GM12891 (cell line): Measurements from ENCODE around the gene NADSYN1.

Experiments used
- PAX5 ChIP-seq: IDR thresholded peaks from 2 replicates; pipeline ENCODE4 v1.6.1; 2011; ENCODE audit warnings: low read length, moderate library complexity, mild to moderate bottlenecking; ENCODE audit not compliant: insufficient read depth, severe bottlenecking
- POLR2A ChIP-seq: IDR thresholded peaks from 2 replicates; pipeline ENCODE4 v1.6.1; 2011; ENCODE audit warnings: low read depth, low read length, control low read depth
- POLR2AphosphoS5 ChIP-seq: IDR thresholded peaks from 2 replicates; pipeline ENCODE4 v1.6.1; 2011; ENCODE audit warnings: low read depth, low read length, control low read depth
- TAF1 ChIP-seq: IDR thresholded peaks from 2 replicates; pipeline ENCODE4 v1.6.1; 2011; ENCODE audit warnings: low read depth, low read length, control low read depth

DNA sequence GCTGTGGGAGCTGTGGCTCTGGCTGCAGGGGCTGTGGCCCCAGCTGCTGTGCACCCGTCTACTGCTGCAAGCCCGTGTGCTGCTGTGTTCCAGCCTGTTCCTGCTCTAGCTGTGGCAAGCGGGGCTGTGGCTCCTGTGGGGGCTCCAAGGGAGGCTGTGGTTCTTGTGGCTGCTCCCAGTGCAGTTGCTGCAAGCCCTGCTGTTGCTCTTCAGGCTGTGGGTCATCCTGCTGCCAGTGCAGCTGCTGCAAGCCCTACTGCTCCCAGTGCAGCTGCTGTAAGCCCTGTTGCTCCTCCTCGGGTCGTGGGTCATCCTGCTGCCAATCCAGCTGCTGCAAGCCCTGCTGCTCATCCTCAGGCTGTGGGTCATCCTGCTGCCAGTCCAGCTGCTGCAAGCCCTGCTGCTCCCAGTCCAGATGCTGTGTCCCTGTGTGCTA, 95.7 kb downstream of the NADSYN1 start:
- TF ChIP-seq POLR2A (no peak), TAF1 (no peak), POLR2AphosphoS5 (no peak), PAX5 (no peak)
